HepG2 (cell line): ENCODE results near the gene PCGF2.

ENCODE experiments used
- ADNP ChIP-seq: sonication (generic); formaldehyde crosslinking; IDR thresholded peaks from 2 replicates; pipeline ENCODE4 v1.4.0; 2020; ENCODE audit warnings: missing genetic modification reagents
- HHEX ChIP-seq: IDR thresholded peaks from 2 replicates; pipeline ENCODE4 v1.6.1; 2016; ENCODE audit warnings: control low read depth
- KDM6A ChIP-seq: IDR thresholded peaks from 2 replicates; pipeline ENCODE4 v1.6.1; 2016; ENCODE audit warnings: low read depth
- MIER2 ChIP-seq: IDR thresholded peaks from 2 replicates; pipeline ENCODE4 v1.6.1; 2016; ENCODE audit warnings: missing biosample characterization, missing genetic modification reagents
- MYPOP ChIP-seq: sonication (generic); formaldehyde crosslinking; IDR thresholded peaks from 2 replicates; pipeline ENCODE4 v1.8.1; 2023; ENCODE audit warnings: mild to moderate bottlenecking, moderate library complexity, missing genetic modification reagents
- POLR2AphosphoS5 ChIP-seq: IDR thresholded peaks from 2 replicates; pipeline ENCODE4 v1.6.1; 2012; ENCODE audit warnings: low read depth, low read length
- ZFP41 ChIP-seq: sonication (generic); formaldehyde crosslinking; IDR thresholded peaks from 2 replicates; pipeline ENCODE4 v1.4.0; 2020; ENCODE audit warnings: mild to moderate bottlenecking, missing genetic modification reagents, borderline replicate concordance
- ZKSCAN1 ChIP-seq: fragments of 150-350 bp; IDR thresholded peaks from 2 replicates; pipeline ENCODE4 v1.6.1; 2014; ENCODE audit warnings: low read length
- ZNF329 ChIP-seq: sonication (generic); formaldehyde crosslinking; IDR thresholded peaks from 2 replicates; pipeline ENCODE4 v1.9.0; 2021; ENCODE audit warnings: low read depth, mild to moderate bottlenecking, missing genetic modification reagents
- ZNF441 ChIP-seq: sonication (generic); formaldehyde crosslinking; IDR thresholded peaks from 2 replicates; pipeline ENCODE4 v1.7.0; 2021; ENCODE audit warnings: missing genetic modification reagents, borderline replicate concordance

GRCh38 chr17:38717139-38717745 lies 30.9 kb downstream of the PCGF2 start:
- TF ChIP-seq ZNF441 (CRISPR knock-in tag) (no peak), ZNF329 (CRISPR knock-in tag) (no peak), KDM6A (no peak), ADNP (CRISPR knock-in tag) (no peak), HHEX (CRISPR knock-in tag) (no peak), POLR2AphosphoS5 (no peak), MIER2 (CRISPR knock-in tag) (no peak), ZKSCAN1 (no peak), MYPOP (CRISPR knock-in tag) (no peak), ZFP41 (CRISPR knock-in tag) (no peak)
